Testis (tissue), 3 donors: ENCODE results near the gene KMT2A. TPM values are rescaled to one million over a fixed set of nuclear protein-coding genes. Genes with fewer than 3 reads are reported as not detected.

Experiments
- DNase-seq: peaks from one replicate; pipeline ENCODE4 v3.0.0-alpha.2; 2019
- H3K27ac ChIP-seq, 2 donors: fragments of 200-600 bp; sonication (generic); one replicate each; pipeline ENCODE4 v1.5.1; 2019
- H3K27me3 ChIP-seq: fragments of 200-600 bp; sonication (generic); one replicate; pipeline ENCODE4 v1.5.1; 2019
- H3K36me3 ChIP-seq: fragments of 200-600 bp; sonication (generic); one replicate; pipeline ENCODE4 v1.5.1; 2017; ENCODE audit warnings: low read depth; ENCODE audit errors: missing control alignments
- H3K4me1 ChIP-seq: fragments of 200-600 bp; sonication (generic); one replicate; pipeline ENCODE4 v1.5.1; 2019
- H3K4me3 ChIP-seq, 2 donors: fragments of 200-600 bp; sonication (generic); one replicate each; pipeline ENCODE4 v1.5.1; 2017 to 2019
- H3K9me3 ChIP-seq: fragments of 200-600 bp; sonication (generic); one replicate; pipeline ENCODE4 v1.5.1; 2017
- CTCF ChIP-seq, 3 experiments: fragments of 450-650 bp in 2 of 3; fragments of 200-600 bp in 1 of 3; sonication (generic) in 1 of 3; IDR thresholded peaks; one replicate each; pipeline ENCODE4 v1.5.1; 2016 to 2019; ENCODE audit warnings: antibody characterized with exemption in 3 of 3, mild to moderate bottlenecking in 2 of 3, moderate library complexity in 1 of 3
- POLR2A ChIP-seq: fragments of 450-650 bp; IDR thresholded peaks from one replicate; pipeline ENCODE4 v1.6.1; 2017; ENCODE audit warnings: antibody characterized with exemption, mild to moderate bottlenecking, moderate library complexity
- WGBS, 2 donors: methylation state at CpG; one replicate each; pipeline ENCODE4 v1.1.5; 2018; 5-methylcytosine and 5-hydroxymethylcytosine counted together
- intact Hi-C: fragments of 100-400 bp; cut with DNase I; formaldehyde crosslinking; loops from one replicate; pipeline ENCODE4 v1.15.1; 2023; ENCODE audit warnings: low total_unique reads
- polyA plus RNA-seq: library from polyadenylated mRNA; stranded (reverse); fragments of 350-450 nt; fragmentation: Illumina TruSeq; extraction: RNeasy Lipid Tissue Mini Kit (QIAGEN cat#74804); gene quantifications from one replicate; pipeline ENCODE4 v1.2.3, GENCODE V29; 2014; ENCODE audit warnings: low read depth, low replicate concordance; ENCODE audit not compliant: insufficient read depth
- total RNA-seq, 2 donors: library from RNA; depleted of rRNA; stranded (reverse); fragments of >200 nt; gene quantifications; one replicate each; pipeline ENCODE4 v1.2.3, GENCODE V29; 2016

The KMT2A gene
- total and polyA plus RNA-seq, 3 donors from 2014 or later = 22.7 to 107 (median 106) TPM

- no peak overlapping the region for H3K4me3 ChIP-seq
- H3K27ac ChIP-seq = no peak overlapping the region
- H3K36me3 ChIP-seq = no peaks in the 10 kb centered on the region
- intact Hi-C loops = no loop called here
- no peaks in the 10 kb centered on the region for H3K27me3 ChIP-seq
- TF ChIP-seq CTCF (IDR thresholded peaks at IDR 0.05) (no peak), POLR2A (no peak)
- H3K4me1 ChIP-seq = peaks cover 34% of the 10 kb centered on the region
- no peak for DNase-seq
- no peaks in the 10 kb centered on the region for H3K9me3 ChIP-seq
These were observed 3.4 kb downstream of the KMT2A start for GRCh38 chr11:118439646-118440045.

- Histone ChIP-seq H3K27me3 (no peaks in the 10 kb centered on the region), H3K4me1 (peaks cover 34% of the 10 kb centered on the region), H3K27ac (no peak overlapping the region), H3K36me3 (no peaks in the 10 kb centered on the region), H3K9me3 (no peaks in the 10 kb centered on the region), H3K4me3 (no peak overlapping the region)
- TF ChIP-seq CTCF (IDR thresholded peaks at IDR 0.05) = no peak
- no peak for TF ChIP-seq POLR2A
- WGBS, 2 donors = 43 to 51% methylated on average over 3 of the region's 3 CpGs
- no peak for DNase-seq
- intact Hi-C loops = no loop called here
These were observed 5.5 kb downstream of the KMT2A start for GRCh38 chr11:118441770-118442275.

- no peaks in the 10 kb centered on the region for H3K27me3 ChIP-seq
- no peak overlapping the region for H3K4me3 ChIP-seq
- intact Hi-C loops = no loop called here
- no peaks in the 10 kb centered on the region for H3K36me3 ChIP-seq
- WGBS, 2 donors = 63 to 73% methylated on average over 3 of the region's 3 CpGs
- H3K9me3 ChIP-seq = no peaks in the 10 kb centered on the region
- no peak for TF ChIP-seq CTCF (IDR thresholded peaks at IDR 0.05)
- TF ChIP-seq POLR2A = no peak
- no peak overlapping the region for H3K27ac ChIP-seq
- no peak for DNase-seq
- H3K4me1 ChIP-seq = peaks cover 34% of the 10 kb centered on the region
These were observed 6.0 kb downstream of the KMT2A start for GRCh38 chr11:118442301-118442700.

- Histone ChIP-seq H3K36me3 (no peaks in the 10 kb centered on the region), H3K4me3 (no peak overlapping the region), H3K27ac (no peak overlapping the region), H3K27me3 (no peaks in the 10 kb centered on the region), H3K9me3 (no peaks in the 10 kb centered on the region), H3K4me1 (peaks cover 35% of the 10 kb centered on the region)
- intact Hi-C loops = no loop called here
- DNase-seq = no peak
- 86 to 90% methylated on average over 4 of the region's 4 CpGs for WGBS, 2 donors
- TF ChIP-seq CTCF (IDR thresholded peaks at IDR 0.05) (no peak), POLR2A (no peak)
These were observed 6.8 kb downstream of the KMT2A start for GRCh38 chr11:118442908-118443589.
